A549 (cell line): ENCODE data around the gene PCID2. TPM values are rescaled to one million over a fixed set of nuclear protein-coding genes. Genes with fewer than 3 reads are reported as not detected.

Experiments
- ATAC-seq, 2 experiments: fragments of 200-7000 bp in 1 of 2; fragments of >200 bp in 1 of 2; cut with Nextera tagmentation in 1 of 2; cut with Tn5 transposase in 1 of 2; 3 replicates each; pipeline versions ENCODE4 v1.8.0 to v1.9.1; 2018 to 2020; ENCODE audit warnings: mild to moderate bottlenecking in 1 of 2, moderate library complexity in 1 of 2
- CTCF ChIA-PET: fragments of 300-600 bp; sonication (Branson Sonifier 250); formaldehyde crosslinking; extraction: SDS; loops from one replicate; lab custom pipeline; 2021; ENCODE audit warnings: antibody characterized with exemption, inconsistent platforms; lab: Yijun Ruan, JAX
- POLR2A ChIA-PET: fragments of 350-600 bp; formaldehyde crosslinking; extraction: SDS; loops from one replicate; lab custom pipeline; 2021; ENCODE audit warnings: antibody characterized with exemption, inconsistent platforms; lab: Yijun Ruan, JAX
- DNase-seq, 2 experiments: peaks; one replicate each; pipeline versions ENCODE4 v3.0.0 to v3.0.0-alpha.2; 2011 to 2016; ENCODE audit warnings: low read depth in 1 of 2, low spot score in 1 of 2
- FAIRE-seq: peaks from 2 replicates; lab custom pipeline; 2011; peaks lifted over from hg19 to GRCh38; lab: Jason Lieb, UNC
- H3K27ac ChIP-seq, 2 experiments: fragments of >200 bp; sonication (Bioruptor Twin); formaldehyde crosslinking; 3 replicates each; pipeline ENCODE4 v1.5.1; 2016 to 2017
- H3K4me1 ChIP-seq: fragments of >200 bp; sonication (Bioruptor Twin); formaldehyde crosslinking; 3 replicates; pipeline ENCODE4 v1.6.1; 2016
- H3K4me2 ChIP-seq: fragments of >200 bp; sonication (Bioruptor Twin); formaldehyde crosslinking; 3 replicates; pipeline ENCODE4 v1.6.1; 2016
- H3K4me3 ChIP-seq: fragments of >200 bp; sonication (Bioruptor Twin); formaldehyde crosslinking; 3 replicates; pipeline ENCODE4 v1.5.1; 2016
- H3K9me3 ChIP-seq: fragments of >200 bp; sonication (Bioruptor Twin); formaldehyde crosslinking; 3 replicates; pipeline ENCODE4 v1.6.1; 2016
- BHLHE40 ChIP-seq: IDR thresholded peaks from 2 replicates; pipeline ENCODE4 v1.6.1; 2012; ENCODE audit warnings: low read depth, low read length, inconsistent platforms
- CHD2 ChIP-seq: fragments of 150-350 bp; IDR thresholded peaks from 2 replicates; pipeline ENCODE4 v1.6.1; 2014; ENCODE audit warnings: low read length; ENCODE audit not compliant: partially characterized antibody
- CHD4 ChIP-seq: fragments of 200-600 bp; sonication (generic); IDR thresholded peaks from 2 replicates; pipeline ENCODE4 v1.6.1; 2016; ENCODE audit warnings: antibody characterized with exemption, mild to moderate bottlenecking, borderline replicate concordance
- EHMT2 ChIP-seq: fragments of 200-600 bp; sonication (generic); IDR thresholded peaks from 2 replicates; pipeline ENCODE4 v1.6.1; 2016; ENCODE audit warnings: antibody characterized with exemption, low read depth, mild to moderate bottlenecking, moderate library complexity
- EP300 ChIP-seq, 2 experiments: fragments of >200 bp; sonication (Bioruptor Twin); formaldehyde crosslinking; IDR thresholded peaks; 2 replicates in 1 of 2; 3 replicates in 1 of 2; pipeline ENCODE4 v1.6.1; 2016 to 2017
- FOSL2 ChIP-seq, 2 experiments: fragments of 450-650 bp in 1 of 2; fragments of >200 bp in 1 of 2; sonication (Bioruptor Twin) in 1 of 2; formaldehyde crosslinking; IDR thresholded peaks; 2 replicates each; pipeline versions ENCODE4 v1.5.0 to v1.6.1; 2016 to 2020; ENCODE audit warnings: mild to moderate bottlenecking in 1 of 2, moderate library complexity in 1 of 2
- FOXS1 ChIP-seq: fragments of 250-450 bp; sonication (Bioruptor Pico); IDR thresholded peaks from 2 replicates; pipeline ENCODE4 v1.5.0; 2020; ENCODE audit warnings: mild to moderate bottlenecking, moderate library complexity
- GATA3 ChIP-seq: IDR thresholded peaks from 2 replicates; pipeline ENCODE4 v1.6.1; 2012; ENCODE audit warnings: borderline replicate concordance
- HES2 ChIP-seq: fragments of >200 bp; sonication (Bioruptor Twin); formaldehyde crosslinking; IDR thresholded peaks from 2 replicates; pipeline ENCODE4 v1.6.1; 2016
- HOXB5 ChIP-seq: fragments of 250-450 bp; sonication (Bioruptor Pico); IDR thresholded peaks from 2 replicates; pipeline ENCODE4 v1.5.0; 2020; ENCODE audit warnings: mild to moderate bottlenecking, moderate library complexity
- MAFK ChIP-seq: fragments of 450-650 bp; IDR thresholded peaks from 2 replicates; pipeline ENCODE4 v1.6.1; 2014; ENCODE audit not compliant: partially characterized antibody
- MAZ ChIP-seq: fragments of 150-350 bp; IDR thresholded peaks from 2 replicates; pipeline ENCODE4 v1.6.1; 2014; ENCODE audit warnings: antibody characterized with exemption, low read depth, low read length, borderline replicate concordance
- NFE2L2 ChIP-seq: fragments of 150-350 bp; conservative IDR thresholded peaks from 2 replicates; pipeline ENCODE4 v1.6.1; 2014; ENCODE audit warnings: low read length
- NR3C1 ChIP-seq: fragments of >200 bp; sonication (Bioruptor Twin); formaldehyde crosslinking; IDR thresholded peaks from 3 replicates; pipeline ENCODE4 v1.6.1; 2017
- PHF8 ChIP-seq: fragments of 200-600 bp; sonication (generic); IDR thresholded peaks from 2 replicates; pipeline ENCODE4 v1.6.1; 2016; ENCODE audit warnings: low read depth, mild to moderate bottlenecking, antibody characterized with exemption, moderate library complexity, borderline replicate concordance
- RAD21 ChIP-seq, 2 experiments: fragments of >200 bp in 1 of 2; sonication (Bioruptor Twin) in 1 of 2; formaldehyde crosslinking in 1 of 2; IDR thresholded peaks in 1 of 2; conservative IDR thresholded peaks in 1 of 2; 2 replicates in 1 of 2; 3 replicates in 1 of 2; pipeline ENCODE4 v1.6.1; 2012 to 2018; ENCODE audit warnings: inconsistent platforms in 1 of 2
- REST ChIP-seq: fragments of 200-600 bp; sonication (generic); IDR thresholded peaks from 2 replicates; pipeline ENCODE4 v1.6.1; 2016; ENCODE audit warnings: antibody characterized with exemption, mild to moderate bottlenecking, moderate library complexity
- RNF2 ChIP-seq: fragments of 200-600 bp; sonication (generic); IDR thresholded peaks from 2 replicates; pipeline ENCODE4 v1.6.1; 2016; ENCODE audit warnings: low read depth, mild to moderate bottlenecking, antibody characterized with exemption, moderate library complexity, borderline replicate concordance
- SMC3 ChIP-seq: fragments of >200 bp; sonication (Bioruptor Twin); formaldehyde crosslinking; IDR thresholded peaks from 3 replicates; pipeline ENCODE4 v1.6.1; 2018; ENCODE audit warnings: inconsistent platforms
- TP53 ChIP-seq: fragments of 250-450 bp; sonication (Bioruptor Pico); IDR thresholded peaks from 2 replicates; pipeline ENCODE4 v1.5.0; 2021; ENCODE audit warnings: mild to moderate bottlenecking, moderate library complexity
- ZSCAN20 ChIP-seq: fragments of 250-450 bp; sonication (Bioruptor Pico); IDR thresholded peaks from 2 replicates; pipeline ENCODE4 v1.8.0; 2022; ENCODE audit warnings: mild to moderate bottlenecking, moderate library complexity
- WGBS: methylation state at CpG from one replicate; pipeline ENCODE4 v1.1.6; 2017; ENCODE audit errors: missing lambda C conversion rate; 5-methylcytosine and 5-hydroxymethylcytosine counted together
- polyA plus RNA-seq, 4 experiments: library from polyadenylated mRNA; depleted of rRNA in 3 of 4; stranded (reverse); fragments of >200 nt; fragmentation: RNase III in 1 of 4; extraction: RNeasy Plus Mini Kit Qiagen cat#74134 plus additional on column Dnase treatment in 1 of 4; gene quantifications; 2 replicates in 3 of 4; 3 replicates in 1 of 4; pipeline ENCODE4 v1.2.3, GENCODE V29; 2011 to 2017
- TF ChIP-seq, protein P1 (sequence below): fragments of 150-350 bp; IDR thresholded peaks from 2 replicates; pipeline ENCODE4 v1.6.1; 2014; ENCODE audit warnings: low read depth, mild to moderate bottlenecking, low read length
- TF ChIP-seq, protein P2 (sequence below): IDR thresholded peaks from 2 replicates; pipeline ENCODE4 v1.6.1; 2012

Gene PCID2
- polyA plus RNA-seq, 2 of the 4 experiments (the other 2 are of a cell fraction): 37.7 to 68.7 TPM

DNA sequence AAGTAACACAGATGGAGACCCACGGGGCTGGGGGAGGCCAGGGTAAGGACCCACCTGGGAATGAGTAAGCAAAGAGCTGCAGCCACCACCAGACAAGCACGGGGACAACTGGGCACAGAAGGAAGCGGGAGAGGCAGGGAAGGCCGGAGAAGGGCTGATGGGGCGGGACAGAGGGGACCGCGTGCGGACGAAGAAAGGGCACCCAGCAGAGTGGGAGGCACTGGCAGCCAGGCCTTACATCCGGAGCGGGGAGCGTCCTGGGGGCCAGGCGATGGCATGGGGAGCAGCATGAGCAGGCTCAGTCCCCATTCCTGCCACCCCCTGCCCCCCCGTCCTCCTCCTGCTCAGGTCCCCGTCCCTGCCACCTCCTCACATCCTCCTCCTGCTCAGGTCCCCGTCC is 47.0 kb downstream of the PCID2 start (continued):
- no peak for TF ChIP-seq REST
- TF ChIP-seq ZSCAN20 (CRISPR knock-in tag): no peak
- TF ChIP-seq, protein P1, sequence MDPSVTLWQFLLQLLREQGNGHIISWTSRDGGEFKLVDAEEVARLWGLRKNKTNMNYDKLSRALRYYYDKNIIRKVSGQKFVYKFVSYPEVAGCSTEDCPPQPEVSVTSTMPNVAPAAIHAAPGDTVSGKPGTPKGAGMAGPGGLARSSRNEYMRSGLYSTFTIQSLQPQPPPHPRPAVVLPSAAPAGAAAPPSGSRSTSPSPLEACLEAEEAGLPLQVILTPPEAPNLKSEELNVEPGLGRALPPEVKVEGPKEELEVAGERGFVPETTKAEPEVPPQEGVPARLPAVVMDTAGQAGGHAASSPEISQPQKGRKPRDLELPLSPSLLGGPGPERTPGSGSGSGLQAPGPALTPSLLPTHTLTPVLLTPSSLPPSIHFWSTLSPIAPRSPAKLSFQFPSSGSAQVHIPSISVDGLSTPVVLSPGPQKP: no peak
- no peak for TF ChIP-seq EHMT2
- TF ChIP-seq, all 56 proteins: peak for 0

- no peak for FAIRE-seq
- TF ChIP-seq FOSL2 (IDR thresholded peaks at IDR 0.05) (no peak), FOSL2 (CRISPR knock-in tag; IDR thresholded peaks at IDR 0.05) (no peak), RNF2 (no peak), HES2 (no peak), MAFK (no peak), NR3C1 (no peak), RAD21 (conservative IDR thresholded peaks at IDR 0.05 in 1 of 2, IDR thresholded peaks at IDR 0.05 in 1 of 2) (no peak), EP300 (IDR thresholded peaks at IDR 0.05) (no peak)
- TF ChIP-seq, all 56 proteins: peak for 0
- no peak overlapping the region for H3K4me2 ChIP-seq
- H3K4me1 ChIP-seq: no peaks in the 10 kb centered on the region
- H3K4me3 ChIP-seq: no peak overlapping the region
- POLR2A ChIA-PET: no interaction called here
- no peaks in the 10 kb centered on the region for H3K9me3 ChIP-seq
- H3K27ac ChIP-seq: no peak overlapping the region
- CTCF ChIA-PET: no interaction called here
- ATAC-seq: no peak; a peak in 1 of 6 replicates
- no peak for DNase-seq
- WGBS: 69% methylated on average over 8 of the region's 12 CpGs
Measured at GRCh38 chr13:113160983-113161382, 47.5 kb downstream of the PCID2 start.

DNA sequence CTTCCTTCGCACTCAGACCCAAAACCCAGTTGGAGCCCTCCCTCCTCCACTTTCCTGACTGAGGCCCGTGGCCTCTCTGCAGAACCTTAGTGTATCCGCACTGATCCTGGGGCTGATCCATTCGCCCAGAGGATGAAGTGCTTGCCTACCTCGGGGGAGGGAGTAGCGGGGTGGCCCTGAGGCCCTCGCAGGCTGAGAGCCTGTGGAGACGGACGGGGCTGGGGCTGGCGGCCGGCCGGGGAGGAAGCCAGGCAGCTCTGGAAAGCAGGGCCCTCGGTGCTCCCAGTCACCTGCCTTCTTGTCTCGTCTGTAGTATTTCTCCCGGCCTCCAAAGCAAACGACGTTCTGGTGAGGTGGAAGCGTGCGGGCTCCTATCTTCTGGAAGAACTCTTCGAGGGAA is 48.8 kb downstream of the PCID2 start:
- ChIA-PET POLR2A (no interaction called here), CTCF (no interaction called here)
- 77% methylated on average over 14 of the region's 20 CpGs for whole genome bisulfite sequencing
- Histone ChIP-seq H3K4me2 (no peak overlapping the region), H3K4me1 (0 out of 3 replicates have a peak, but pooled peaks cover under 1% of the 10 kb centered on the region), H3K9me3 (no peaks in the 10 kb centered on the region), H3K4me3 (no peak overlapping the region), H3K27ac (no peak overlapping the region)
- DNase-seq (no peak), ATAC-seq (no peak), FAIRE-seq (no peak)
- no peak for TF ChIP-seq GATA3
- no peak for TF ChIP-seq ZSCAN20 (CRISPR knock-in tag)
- TF ChIP-seq, protein P2, sequence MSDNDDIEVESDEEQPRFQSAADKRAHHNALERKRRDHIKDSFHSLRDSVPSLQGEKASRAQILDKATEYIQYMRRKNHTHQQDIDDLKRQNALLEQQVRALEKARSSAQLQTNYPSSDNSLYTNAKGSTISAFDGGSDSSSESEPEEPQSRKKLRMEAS: no peak
- TF ChIP-seq PHF8: no peak
- TF ChIP-seq FOSL2 (IDR thresholded peaks at IDR 0.05): no peak
- no peak for TF ChIP-seq FOSL2 (CRISPR knock-in tag; IDR thresholded peaks at IDR 0.05)
- TF ChIP-seq TP53 (CRISPR knock-in tag): no peak
- TF ChIP-seq FOXS1 (CRISPR knock-in tag): no peak
- no peak for TF ChIP-seq NFE2L2
- TF ChIP-seq SMC3: no peak
- TF ChIP-seq RNF2: no peak
- no peak for TF ChIP-seq MAZ
- no peak for TF ChIP-seq CHD4
- no peak for TF ChIP-seq BHLHE40
- TF ChIP-seq CHD2: no peak
- TF ChIP-seq HOXB5 (CRISPR knock-in tag): no peak
